Measurements from ENCODE around the gene BACE2.
A peak's percentile ranks its signal among the peaks of the same experiment; 100 is the strongest.

The BACE2 gene

DNA sequence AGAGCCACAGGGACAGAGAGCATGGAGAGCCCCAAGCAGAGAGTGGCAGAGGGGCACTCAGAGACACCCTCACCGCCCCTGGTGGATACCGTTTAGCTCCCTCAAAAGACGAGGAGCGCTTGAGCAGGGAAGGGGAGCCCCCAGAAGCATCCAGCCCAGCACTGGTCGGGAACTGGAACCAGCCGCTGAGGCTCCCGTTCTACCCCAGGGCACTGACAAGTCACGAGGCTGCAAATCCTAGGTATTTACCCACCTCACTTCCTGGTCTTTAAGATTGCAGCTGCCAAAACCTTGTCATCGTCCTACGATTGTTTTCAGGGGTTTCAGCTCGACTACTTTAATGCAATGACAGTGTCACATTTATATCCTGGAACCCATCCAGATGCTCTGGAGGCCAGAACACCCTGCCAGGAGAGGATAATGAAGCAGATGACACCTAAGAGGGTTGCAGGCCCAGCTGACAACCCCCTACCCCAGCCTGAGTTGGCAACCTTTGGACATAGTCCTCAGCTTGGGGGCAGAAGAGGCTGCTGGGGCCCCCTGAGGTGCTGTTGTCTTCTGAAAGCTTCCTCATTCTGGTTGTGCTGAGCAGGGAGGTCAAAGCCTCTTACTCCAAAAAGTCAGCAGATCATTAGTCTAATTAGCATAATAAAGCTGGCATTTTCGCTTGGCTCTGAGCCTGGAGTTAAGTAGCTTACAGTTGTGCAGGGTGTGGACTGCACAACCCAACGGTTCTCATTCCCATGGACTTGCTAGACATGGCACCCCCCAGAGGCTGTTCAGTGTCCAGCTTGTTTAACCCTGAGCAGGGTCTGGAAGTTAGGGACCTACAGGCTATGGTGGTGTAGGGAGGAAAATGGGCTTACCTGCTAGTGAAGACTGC, 20.6 kb upstream of the BACE2 start:
- intact Hi-C loops (cut with DNase I): no loop called here
- no peak for DNase-seq

GRCh38 chr21:41147979-41148355, 20.0 kb upstream of the BACE2 start:
- DNase-seq: no peak
- intact Hi-C loops (cut with DNase I): no loop called here

DNA sequence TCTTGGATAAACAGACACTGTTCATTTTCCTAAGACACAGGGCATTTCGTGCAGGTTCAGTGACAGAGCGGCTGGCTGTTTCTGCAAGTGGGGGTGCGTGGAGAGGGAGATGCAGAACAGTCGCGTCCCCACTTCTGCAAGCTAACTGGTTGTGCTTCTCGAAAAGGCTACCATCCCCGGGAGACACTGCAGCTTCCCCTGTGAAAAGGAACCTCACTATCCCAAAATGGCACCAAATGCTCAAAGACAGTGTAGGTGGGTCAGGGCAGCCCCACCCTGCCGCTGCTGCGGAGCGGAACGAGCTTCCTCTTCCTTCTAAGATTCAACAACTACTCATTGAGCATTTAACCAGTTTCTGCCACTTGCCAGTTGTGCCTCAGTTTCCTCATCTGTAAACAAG, 19.2 kb upstream of the BACE2 start:
- DNase-seq: no peak
- intact Hi-C loops (cut with DNase I): no loop called here

DNA sequence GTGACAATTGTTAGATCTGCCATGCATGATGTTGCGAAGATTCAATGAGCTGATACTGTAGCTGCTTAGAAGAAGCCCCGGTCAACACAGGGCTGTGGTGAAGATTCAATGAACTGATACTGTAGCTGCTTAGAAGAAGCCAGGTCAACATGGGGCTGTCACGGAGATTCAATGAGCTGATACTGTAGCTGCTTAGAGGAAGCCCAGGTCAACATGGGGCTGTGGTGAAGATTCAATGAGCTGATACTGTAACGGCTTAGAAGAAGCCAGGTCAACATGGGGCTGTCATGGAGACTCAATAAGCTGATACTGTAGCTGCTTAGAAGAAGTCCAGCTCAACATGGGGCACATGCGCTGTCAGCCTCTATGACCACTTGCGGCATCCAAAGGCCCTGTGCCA, 18.8 kb upstream of the BACE2 start:
- DNase-seq: no peak
- intact Hi-C loops (cut with DNase I): no loop called here

- intact Hi-C loops (cut with DNase I): no loop called here
- DNase-seq: no peak
Observed at GRCh38 chr21:41152147-41152546, 15.8 kb upstream of the BACE2 start.

GRCh38 chr21:41153443-41153842, 14.5 kb upstream of the BACE2 start:
- no peak for DNase-seq
- intact Hi-C loops (cut with DNase I): no loop called here

DNA sequence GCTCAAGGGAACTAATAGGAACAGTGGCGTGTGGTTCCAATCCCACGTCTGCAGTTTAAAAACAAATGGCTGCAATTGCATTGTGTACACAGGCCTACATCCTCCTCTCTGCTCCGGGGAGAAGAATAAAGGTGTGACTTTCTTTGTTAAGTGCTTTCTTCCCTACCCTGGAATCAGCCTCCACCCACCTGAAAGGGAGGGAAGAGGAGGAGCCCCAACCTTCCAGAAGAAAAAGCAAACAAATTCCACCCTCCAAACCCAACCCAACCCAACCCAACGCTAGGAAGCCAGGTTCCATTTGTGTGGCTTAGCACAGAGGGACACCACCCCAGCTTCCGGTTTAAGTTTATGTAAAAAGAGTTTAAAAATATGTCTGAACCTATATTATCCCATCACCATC, 11.8 kb upstream of the BACE2 start:
- DNase-seq: no peak
- intact Hi-C loops (cut with DNase I): no loop called here

GRCh38 chr21:41158026-41158425, 9.9 kb upstream of the BACE2 start:
- no peak for DNase-seq
- intact Hi-C loops (cut with DNase I): no loop called here

DNA sequence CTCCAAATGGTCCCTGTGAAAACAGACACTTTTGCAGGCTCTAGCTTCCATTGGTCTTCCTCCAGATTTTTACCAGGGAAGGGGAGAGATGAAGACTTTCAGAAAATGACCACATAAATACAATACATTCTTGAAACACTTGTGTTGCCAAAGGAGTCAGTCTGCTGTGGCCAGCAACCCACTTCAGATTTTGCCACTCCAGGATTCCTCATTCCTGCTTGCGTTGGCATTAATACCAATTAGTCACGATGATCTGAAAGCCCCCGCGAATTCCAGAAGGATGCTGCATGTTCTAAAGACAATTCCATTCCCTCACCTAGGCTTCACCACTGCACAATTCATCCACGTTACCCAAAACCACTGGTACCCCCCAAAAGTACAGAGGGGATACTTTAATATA, 7.9 kb upstream of the BACE2 start:
- intact Hi-C loops (cut with DNase I): no loop called here
- no peak for DNase-seq

DNA sequence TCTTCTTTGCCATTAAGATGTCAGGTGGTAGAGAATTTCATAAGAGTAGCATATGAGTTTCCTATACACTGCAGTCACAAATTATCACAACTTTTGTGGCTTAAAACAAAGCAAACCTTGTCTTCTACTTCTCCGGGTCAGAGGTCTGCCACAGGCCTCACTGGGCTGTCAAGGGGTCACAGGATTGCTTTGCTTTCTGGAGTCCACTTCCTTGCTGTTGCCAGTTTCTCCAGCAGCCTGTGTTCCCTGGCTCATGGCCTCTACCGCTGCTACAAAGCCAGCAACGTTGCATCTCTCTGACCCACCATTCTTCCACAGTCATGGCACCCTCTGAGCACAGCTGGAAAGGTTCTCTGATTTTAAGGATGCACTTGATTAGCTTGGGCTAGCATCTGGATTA, 6.5 kb upstream of the BACE2 start:
- intact Hi-C loops (cut with DNase I): no loop called here
- no peak for DNase-seq

DNA sequence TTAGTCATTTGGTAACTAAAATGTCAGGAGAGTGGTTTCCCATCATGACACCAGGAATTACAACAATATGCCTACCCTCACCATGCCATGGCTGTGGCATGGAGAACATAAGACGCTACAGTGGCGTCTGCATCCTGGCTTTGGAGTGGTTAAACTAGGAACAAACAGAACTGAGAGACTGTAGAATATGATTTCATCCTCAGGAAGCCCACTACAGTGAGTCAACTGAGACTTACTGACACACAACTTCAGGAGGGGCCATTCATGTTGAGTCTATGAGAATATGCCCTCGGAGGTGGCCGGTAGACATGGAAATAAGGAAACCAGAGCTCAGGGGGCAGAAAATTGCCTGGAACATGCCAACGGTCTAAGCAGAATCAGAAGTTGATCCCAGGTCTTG, 5.9 kb upstream of the BACE2 start:
- no peak for DNase-seq
- intact Hi-C loops (cut with DNase I): no loop called here

DNA sequence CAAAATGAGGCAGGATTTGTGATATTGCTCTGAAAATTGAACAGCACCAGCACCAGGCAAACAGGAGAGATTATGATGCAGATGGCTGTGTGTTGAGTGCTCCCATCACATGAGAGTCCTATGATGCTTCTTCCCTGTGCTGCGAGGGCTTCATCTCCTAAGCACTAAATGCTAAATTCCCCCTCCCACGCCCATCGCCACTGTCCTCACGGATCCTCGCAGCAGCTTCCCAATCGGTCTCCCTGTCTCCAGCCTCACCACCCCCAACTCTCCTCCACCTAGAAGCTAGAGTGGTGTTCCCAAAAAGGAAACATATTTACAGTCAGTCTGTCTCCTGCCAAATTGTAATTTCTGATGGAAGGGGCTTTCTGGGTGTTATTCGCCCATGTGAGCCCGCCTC, 4.9 kb upstream of the BACE2 start:
- intact Hi-C loops (cut with DNase I): no loop called here
- peak in 6 of 10 donors; percentile 17 to 87 (median 36) for DNase-seq

DNA sequence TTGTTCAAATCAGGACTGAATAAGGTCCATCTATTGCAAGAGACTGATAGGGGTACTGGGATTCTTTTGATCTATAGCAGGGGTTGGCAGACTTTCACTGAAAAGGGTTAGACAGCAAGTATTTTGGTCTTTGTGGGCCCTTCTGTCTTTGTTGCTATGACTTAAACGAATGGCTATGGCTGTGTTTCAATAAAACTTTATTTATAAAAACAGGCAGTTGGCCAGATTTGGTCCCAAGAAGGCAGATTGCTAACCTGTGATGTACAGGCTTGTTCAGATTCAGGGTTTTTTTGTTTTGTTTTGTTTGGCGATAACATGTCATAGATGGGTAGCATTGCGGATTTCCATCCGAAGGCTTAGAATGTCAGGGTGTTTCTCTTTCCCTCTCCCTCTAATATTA, 3.9 kb upstream of the BACE2 start:
- intact Hi-C loops (cut with DNase I): no loop called here
- DNase-seq: no peak

DNA sequence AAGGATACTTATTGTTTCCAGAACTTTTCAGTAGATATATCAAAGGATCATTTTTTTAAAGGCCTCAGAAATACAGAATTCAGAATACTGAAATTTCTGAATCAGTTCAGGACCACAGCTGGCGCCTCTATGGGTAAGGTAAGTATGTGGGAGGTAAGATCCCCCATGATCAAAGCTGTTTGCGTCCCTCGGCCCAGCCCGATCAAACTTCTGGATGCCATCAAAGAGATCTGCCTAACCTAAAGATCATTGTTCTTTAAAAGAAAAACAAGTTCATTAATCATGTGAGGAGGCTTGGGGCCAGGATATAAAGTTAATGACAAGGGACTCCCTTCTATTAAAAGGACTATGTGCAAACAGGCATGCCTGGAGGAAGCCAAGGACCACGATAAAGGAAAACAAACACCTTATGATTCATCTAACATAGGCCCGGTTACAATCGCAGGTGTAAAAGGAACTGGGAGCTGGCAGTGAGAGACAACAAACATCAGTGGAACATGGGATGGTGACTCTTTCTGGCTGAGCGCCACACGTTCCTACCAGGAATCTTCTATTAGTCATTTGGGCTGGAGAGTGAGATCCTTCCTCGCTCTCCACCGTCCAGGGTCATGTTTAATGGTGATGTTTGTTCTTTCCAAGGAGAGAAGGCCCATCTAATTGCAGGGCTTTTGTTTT, 2.8 kb upstream of the BACE2 start:
- no peak for DNase-seq
- intact Hi-C loops (cut with DNase I): no loop called here

- no peak for DNase-seq
- intact Hi-C loops (cut with DNase I): no loop called here
Observed at GRCh38 chr21:41166884-41167283, 1.1 kb upstream of the BACE2 start.

DNA sequence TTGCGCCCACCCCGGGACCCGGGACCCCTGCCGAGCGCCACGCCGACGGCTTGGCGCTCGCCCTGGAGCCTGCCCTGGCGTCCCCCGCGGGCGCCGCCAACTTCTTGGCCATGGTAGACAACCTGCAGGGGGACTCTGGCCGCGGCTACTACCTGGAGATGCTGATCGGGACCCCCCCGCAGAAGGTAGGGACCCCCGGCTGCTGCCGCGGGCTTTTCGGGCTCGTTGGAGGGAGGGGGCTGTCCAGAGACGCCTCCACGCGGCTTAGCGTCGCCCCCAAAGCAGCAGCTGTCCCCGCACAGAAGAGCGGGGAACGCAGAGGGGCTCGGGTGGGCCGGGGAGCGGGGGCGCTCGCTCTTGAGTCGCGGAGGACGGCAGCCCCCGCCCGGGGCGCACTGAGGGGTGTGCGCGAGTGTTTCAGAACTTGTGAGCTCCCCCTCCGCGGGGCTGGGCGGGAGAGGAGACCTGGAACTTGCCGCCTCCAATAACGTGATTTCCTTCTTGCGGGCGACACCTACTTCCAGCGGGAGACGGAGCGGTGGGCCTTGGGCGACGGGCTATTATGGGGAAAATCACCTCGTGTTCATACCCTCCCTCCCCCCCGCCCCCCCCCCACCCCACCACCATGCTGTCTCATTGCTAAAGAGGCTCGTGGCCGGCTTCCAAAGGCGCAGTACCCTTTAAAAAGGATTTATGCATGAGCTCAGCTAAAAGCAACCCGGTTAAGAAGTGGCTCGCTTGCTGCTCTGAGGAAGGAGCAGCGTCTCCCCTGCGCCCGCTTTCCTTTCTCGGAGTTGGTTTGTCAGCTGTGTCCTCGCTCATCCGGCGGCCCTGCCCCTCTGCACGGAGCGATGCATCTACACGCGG, 664 bp downstream of the BACE2 start:
- DNase-seq: peak; percentile 34 to 93 (median 62)
- intact Hi-C loops (cut with DNase I): no loop called here

- intact Hi-C loops (cut with DNase I): no loop called here
- no peak for DNase-seq
Observed at GRCh38 chr21:41169258-41169576, 1.3 kb downstream of the BACE2 start.

DNA sequence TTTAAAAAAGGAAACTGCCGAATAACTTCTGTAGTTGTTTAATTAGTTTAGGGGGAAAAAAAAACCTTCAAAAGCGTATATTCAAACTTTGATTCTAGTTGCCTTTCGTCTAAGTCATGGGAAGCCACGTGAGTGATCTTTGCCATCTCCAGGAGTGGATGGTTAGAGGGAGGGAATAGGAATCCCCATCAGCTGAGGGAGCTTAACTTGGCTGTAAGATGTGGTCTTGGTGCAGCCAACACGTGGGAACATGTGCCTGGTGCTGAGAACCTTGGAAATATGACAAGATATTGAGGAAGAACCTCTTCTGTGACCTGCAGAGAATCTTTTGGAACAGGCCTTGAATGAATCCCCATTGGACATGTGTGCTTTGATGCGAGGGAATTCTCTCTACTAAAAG, 1.7 kb downstream of the BACE2 start:
- intact Hi-C loops (cut with DNase I): no loop called here
- no peak for DNase-seq

- intact Hi-C loops (cut with DNase I): no loop called here
- no peak for DNase-seq
Observed at GRCh38 chr21:41170442-41170841, 2.5 kb downstream of the BACE2 start.

GRCh38 chr21:41170859-41171609, 3.1 kb downstream of the BACE2 start:
- intact Hi-C loops (cut with DNase I): no loop called here
- peak in 2 of 10 donors; percentile 21 for DNase-seq

DNA sequence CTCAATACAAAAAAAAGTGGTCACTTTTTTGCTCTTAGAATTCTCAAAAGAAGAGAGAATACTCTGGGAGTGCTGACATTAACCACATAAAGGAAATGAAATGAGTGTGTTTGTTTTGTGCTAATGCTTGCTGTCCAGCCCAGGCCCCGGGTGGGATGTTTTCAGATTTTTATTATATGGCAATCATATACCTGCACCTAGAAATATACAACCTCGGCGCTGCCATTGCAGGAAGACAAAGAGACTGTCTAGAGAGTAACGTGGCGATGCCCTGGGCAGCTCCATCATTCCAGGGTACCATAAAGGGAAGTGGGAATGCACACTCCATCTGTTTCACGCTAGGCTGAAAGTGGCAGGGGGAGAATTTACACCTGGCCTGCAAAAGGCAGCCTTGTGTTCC, 7.1 kb downstream of the BACE2 start:
- intact Hi-C loops (cut with DNase I): no loop called here

More for the DNA sequence above, 7.1 kb downstream of the BACE2 start:
- no peak for DNase-seq

All from posterior cingulate gyrus (tissue), 11 donors.